ENCODE measurements around the gene DUSP28.
"Not testable (repeated sequence)": the region's sequence is repeated elsewhere in the genome, so short reads cannot be mapped to it uniquely, and the experiment has no call there.

DUSP28 gene

GRCh38 chr2:240527153-240527750 is 32.9 kb upstream of the DUSP28 start:
- DNase-seq (ENCODE audit: low spot score): no peak

- no peak for DNase-seq (ENCODE audit: low spot score)
Measured at GRCh38 chr2:240528406-240529040, 31.6 kb upstream of the DUSP28 start.

- DNase-seq (ENCODE audit: low spot score): no peak
Measured at GRCh38 chr2:240529344-240529999, 30.7 kb upstream of the DUSP28 start.

GRCh38 chr2:240530181-240530580 is 30.0 kb upstream of the DUSP28 start:
- DNase-seq (ENCODE audit: low spot score): no peak

GRCh38 chr2:240531038-240531437 is 29.1 kb upstream of the DUSP28 start:
- DNase-seq (ENCODE audit: low spot score): no peak

- DNase-seq (ENCODE audit: low spot score): no peak
Measured at GRCh38 chr2:240532031-240532775, 28.0 kb upstream of the DUSP28 start.

- DNase-seq (ENCODE audit: low spot score): no peak
Measured at GRCh38 chr2:240538031-240538780, 22.0 kb upstream of the DUSP28 start.

GRCh38 chr2:240539101-240539500 is 21.1 kb upstream of the DUSP28 start:
- DNase-seq (ENCODE audit: low spot score): not testable (repeated sequence)

GRCh38 chr2:240539906-240540305 is 20.3 kb upstream of the DUSP28 start:
- no peak for DNase-seq (ENCODE audit: low spot score)

- no peak for DNase-seq (ENCODE audit: low spot score)
Measured at GRCh38 chr2:240551288-240551687, 8.9 kb upstream of the DUSP28 start.

GRCh38 chr2:240551811-240552210 is 8.3 kb upstream of the DUSP28 start:
- no peak for DNase-seq (ENCODE audit: low spot score)

- no peak for DNase-seq (ENCODE audit: low spot score)
Measured at GRCh38 chr2:240553956-240554480, 6.1 kb upstream of the DUSP28 start.

GRCh38 chr2:240554767-240555493 is 5.2 kb upstream of the DUSP28 start:
- no peak for DNase-seq (ENCODE audit: low spot score)

GRCh38 chr2:240555541-240556250 is 4.5 kb upstream of the DUSP28 start:
- no peak for DNase-seq (ENCODE audit: low spot score)

GRCh38 chr2:240556553-240557100 is 3.5 kb upstream of the DUSP28 start:
- no peak for DNase-seq (ENCODE audit: low spot score)

GRCh38 chr2:240557101-240557751 is 2.9 kb upstream of the DUSP28 start:
- DNase-seq (ENCODE audit: low spot score): no peak

GRCh38 chr2:240557808-240558207 is 2.3 kb upstream of the DUSP28 start, which contains the start of gene ANKMY1:
ANKMY1 (minus strand) TSS chr2:240557988; CDS start chr2:240557335, 653 bp downstream.
- no peak for DNase-seq (ENCODE audit: low spot score)

- no peak for DNase-seq (ENCODE audit: low spot score)
Measured at GRCh38 chr2:240558236-240558761, 1.9 kb upstream of the DUSP28 start.

GRCh38 chr2:240559286-240559685 is 871 bp upstream of the DUSP28 start:
- no peak for DNase-seq (ENCODE audit: low spot score)
